Measurements from ENCODE around the gene UBE2C.

Gene UBE2C

GRCh38 chr20:45857882-45858216 lies 45.4 kb downstream of the UBE2C start:
- Histone ChIP-seq H3K79me2 (ENCODE audit: insufficient read depth, low read depth) (peaks cover 24% of the 10 kb centered on the region), H3K4me2 (peak overlapping the region; percentile 93), H3K27me3 (ENCODE audit: insufficient read depth, low read depth) (no peaks in the 10 kb centered on the region), H4K20me1 (ENCODE audit: insufficient read depth) (no peaks in the 10 kb centered on the region), H2AFZ (ENCODE audit: low read depth) (peak overlapping the region; percentile 95), H3K9ac (peak overlapping the region; percentile 52; the same call in 1 of the 2 replicates), H3K4me3 (IDR thresholded peaks at IDR 0.05; ENCODE audit: insufficient read depth, low read depth, low read length) (no peak overlapping the region), H3K36me3 (ENCODE audit: insufficient read depth) (no peaks in the 10 kb centered on the region), H3K27ac (no peak overlapping the region; the same call in 1 of the 2 replicates), H3K4me1 (ENCODE audit: low read depth, poor library complexity, severe bottlenecking) (peaks cover 30% of the 10 kb centered on the region)
- TF ChIP-seq CTCF (conservative IDR thresholded peaks at IDR 0.05; ENCODE audit: low read depth, low read length): no peak

GRCh38 chr20:45859916-45860315 lies 47.5 kb downstream of the UBE2C start:
- H3K4me1 ChIP-seq (ENCODE audit: low read depth, poor library complexity, severe bottlenecking): peaks cover 30% of the 10 kb centered on the region
- H3K36me3 ChIP-seq (ENCODE audit: insufficient read depth): no peaks in the 10 kb centered on the region
- H3K79me2 ChIP-seq (ENCODE audit: insufficient read depth, low read depth): peaks cover 19% of the 10 kb centered on the region
- no peak overlapping the region for H3K4me2 ChIP-seq
- no peak for TF ChIP-seq CTCF (conservative IDR thresholded peaks at IDR 0.05; ENCODE audit: low read depth, low read length)
- no peak overlapping the region for H3K4me3 ChIP-seq (IDR thresholded peaks at IDR 0.05; ENCODE audit: insufficient read depth, low read depth, low read length)
- no peak overlapping the region for H2AFZ ChIP-seq (ENCODE audit: low read depth)
- no peaks in the 10 kb centered on the region for H4K20me1 ChIP-seq (ENCODE audit: insufficient read depth)
- no peaks in the 10 kb centered on the region for H3K27me3 ChIP-seq (ENCODE audit: insufficient read depth, low read depth)
- H3K9ac ChIP-seq: no peak overlapping the region
- no peak overlapping the region for H3K27ac ChIP-seq

GRCh38 chr20:45860560-45861220 lies 48.2 kb downstream of the UBE2C start:
- Histone ChIP-seq H3K4me1 (ENCODE audit: low read depth, poor library complexity, severe bottlenecking) (peaks cover 26% of the 10 kb centered on the region), H3K36me3 (ENCODE audit: insufficient read depth) (no peaks in the 10 kb centered on the region), H3K9ac (no peak overlapping the region), H3K4me3 (IDR thresholded peaks at IDR 0.05; ENCODE audit: insufficient read depth, low read depth, low read length) (no peak overlapping the region), H3K79me2 (ENCODE audit: insufficient read depth, low read depth) (peaks cover 14% of the 10 kb centered on the region), H2AFZ (ENCODE audit: low read depth) (no peak overlapping the region), H3K4me2 (no peak overlapping the region), H4K20me1 (ENCODE audit: insufficient read depth) (no peaks in the 10 kb centered on the region), H3K27ac (no peak overlapping the region), H3K27me3 (ENCODE audit: insufficient read depth, low read depth) (no peaks in the 10 kb centered on the region)
- TF ChIP-seq CTCF (conservative IDR thresholded peaks at IDR 0.05; ENCODE audit: low read depth, low read length): no peak

GRCh38 chr20:45861221-45862075 lies 49.0 kb downstream of the UBE2C start:
- no peak overlapping the region for H3K27ac ChIP-seq
- no peaks in the 10 kb centered on the region for H4K20me1 ChIP-seq (ENCODE audit: insufficient read depth)
- peaks cover 7% of the 10 kb centered on the region for H3K79me2 ChIP-seq (ENCODE audit: insufficient read depth, low read depth)
- H3K4me2 ChIP-seq: no peak overlapping the region
- H3K36me3 ChIP-seq (ENCODE audit: insufficient read depth): no peaks in the 10 kb centered on the region
- no peak for TF ChIP-seq CTCF (conservative IDR thresholded peaks at IDR 0.05; ENCODE audit: low read depth, low read length)
- H3K4me1 ChIP-seq (ENCODE audit: low read depth, poor library complexity, severe bottlenecking): peaks cover 19% of the 10 kb centered on the region
- H2AFZ ChIP-seq (ENCODE audit: low read depth): no peak overlapping the region
- no peak overlapping the region for H3K9ac ChIP-seq
- no peak overlapping the region for H3K4me3 ChIP-seq (IDR thresholded peaks at IDR 0.05; ENCODE audit: insufficient read depth, low read depth, low read length)
- no peaks in the 10 kb centered on the region for H3K27me3 ChIP-seq (ENCODE audit: insufficient read depth, low read depth)
